BLaER1 treated with 17β-estradiol and CSF1 and Interleukin-3, amounts not matched to agents 10 nM and 100 nM (cell line): ENCODE results near the gene KRTAP5-2.

Experiments used
- H3K27ac ChIP-seq, 11 experiments: shearing (Covaris generic); formaldehyde crosslinking; 2 replicates each; pipeline ENCODE4 v1.8.1; 2022
- H3K27me3 ChIP-seq, 11 experiments: shearing (Covaris generic); formaldehyde crosslinking; 2 replicates each; pipeline ENCODE4 v1.8.1; 2022
- H3K36me3 ChIP-seq, 11 experiments: shearing (Covaris generic); formaldehyde crosslinking; 2 replicates each; pipeline ENCODE4 v1.8.1; 2022
- H3K4me1 ChIP-seq, 10 experiments: shearing (Covaris generic); formaldehyde crosslinking; 2 replicates each; pipeline ENCODE4 v1.8.1; 2022
- H3K4me2 ChIP-seq, 11 experiments: shearing (Covaris generic); formaldehyde crosslinking; 2 replicates each; pipeline ENCODE4 v1.8.1; 2022
- H3K4me3 ChIP-seq, 10 experiments: shearing (Covaris generic); formaldehyde crosslinking; 2 replicates each; pipeline ENCODE4 v1.8.1; 2022
- H3K9ac ChIP-seq, 11 experiments: shearing (Covaris generic); formaldehyde crosslinking; 2 replicates each; pipeline ENCODE4 v1.8.1; 2022
- H3K9me3 ChIP-seq, 11 experiments: shearing (Covaris generic); formaldehyde crosslinking; replicated peaks in 1 of 11; 2 replicates each; pipeline ENCODE4 v1.8.1; 2022
- H4K20me1 ChIP-seq, 11 experiments: shearing (Covaris generic); formaldehyde crosslinking; 2 replicates each; pipeline ENCODE4 v1.8.1; 2022
- Cebpa-rat ChIP-seq, 11 experiments: shearing (Covaris generic); IDR thresholded peaks; 2 replicates each; pipeline ENCODE4 v1.8.1; 2022

KRTAP5-2 gene

GRCh38 chr11:1631066-1631568 lies 33.0 kb upstream of the KRTAP5-2 start:
- Histone ChIP-seq H3K27me3 (peaks cover 0 to 11% (median 0%) of the 10 kb centered on the region in 11 experiments; a peak in 3 of 22 replicates), H3K4me1 (peaks cover 0 to 16% (median 4%) of the 10 kb centered on the region in 10 experiments; a peak in 9 of 20 replicates), H3K9me3 (no peaks in the 10 kb centered on the region), H3K4me3 (no peak overlapping the region), H3K9ac (no peak overlapping the region), H3K4me2 (no peak overlapping the region), H3K27ac (no peak overlapping the region), H3K36me3 (no peaks in the 10 kb centered on the region), H4K20me1 (no peaks in the 10 kb centered on the region)
- no peak for TF ChIP-seq Cebpa-rat (IDR thresholded peaks at IDR 0.05)

GRCh38 chr11:1630271-1630670 lies 32.2 kb upstream of the KRTAP5-2 start:
- H3K27me3 ChIP-seq: peaks cover 0 to 11% (median 0%) of the 10 kb centered on the region in 11 experiments; a peak in 3 of 22 replicates
- H3K27ac ChIP-seq: no peak overlapping the region
- H3K4me3 ChIP-seq: no peak overlapping the region
- H3K4me2 ChIP-seq: no peak overlapping the region
- TF ChIP-seq Cebpa-rat (IDR thresholded peaks at IDR 0.05): no peak
- H3K9me3 ChIP-seq: no peaks in the 10 kb centered on the region
- H3K9ac ChIP-seq: no peak overlapping the region
- H4K20me1 ChIP-seq: no peaks in the 10 kb centered on the region
- no peaks in the 10 kb centered on the region for H3K36me3 ChIP-seq
- peaks cover 0 to 16% (median 4%) of the 10 kb centered on the region in 10 experiments; a peak in 9 of 20 replicates for H3K4me1 ChIP-seq

GRCh38 chr11:1629326-1630185 lies 31.5 kb upstream of the KRTAP5-2 start, which contains the start of gene KRTAP5-5:
Gene KRTAP5-5, plus strand, starts transcription at chr11:1629775. Its CDS starts 66 bp downstream, at chr11:1629841.
- no peak within 1 kb of the TSS for H3K9ac ChIP-seq
- H3K36me3 ChIP-seq: no peaks in the 10 kb centered on the region
- peaks cover 0 to 11% (median 0%) of the 10 kb centered on the region in 11 experiments; a peak in 3 of 22 replicates for H3K27me3 ChIP-seq
- no peak for TF ChIP-seq Cebpa-rat (IDR thresholded peaks at IDR 0.05)
- no peaks in the 10 kb centered on the region; a peak in 1 of 22 replicates for H4K20me1 ChIP-seq
- H3K27ac ChIP-seq: no peak within 1 kb of the TSS
- H3K4me1 ChIP-seq: peaks cover 0 to 16% (median 4%) of the 10 kb centered on the region in 10 experiments; a peak in 9 of 20 replicates
- H3K4me2 ChIP-seq: peak within 1 kb of the TSS in 5 of 11 experiments; percentile 0 to 36 (median 9); a peak in 4 of 22 replicates
- H3K9me3 ChIP-seq: no peaks in the 10 kb centered on the region
- no peak within 1 kb of the TSS for H3K4me3 ChIP-seq

GRCh38 chr11:1628506-1629325 lies 30.6 kb upstream of the KRTAP5-2 start:
- no peak overlapping the region for H3K9ac ChIP-seq
- peaks cover 0 to 16% (median 4%) of the 10 kb centered on the region in 10 experiments; a peak in 9 of 20 replicates for H3K4me1 ChIP-seq
- no peak for TF ChIP-seq Cebpa-rat (IDR thresholded peaks at IDR 0.05)
- no peak overlapping the region for H3K27ac ChIP-seq
- H3K4me3 ChIP-seq: no peak overlapping the region
- peaks cover 0 to 11% (median 0%) of the 10 kb centered on the region in 11 experiments; a peak in 3 of 22 replicates for H3K27me3 ChIP-seq
- no peaks in the 10 kb centered on the region for H3K9me3 ChIP-seq
- no peaks in the 10 kb centered on the region for H3K36me3 ChIP-seq
- no peaks in the 10 kb centered on the region; a peak in 1 of 22 replicates for H4K20me1 ChIP-seq
- H3K4me2 ChIP-seq: peak overlapping the region in 5 of 11 experiments; percentile 0 to 36 (median 9); a peak in 4 of 22 replicates

GRCh38 chr11:1625541-1625940 lies 27.4 kb upstream of the KRTAP5-2 start:
- no peaks in the 10 kb centered on the region; a peak in 1 of 22 replicates for H4K20me1 ChIP-seq
- no peak overlapping the region for H3K4me3 ChIP-seq
- TF ChIP-seq Cebpa-rat (IDR thresholded peaks at IDR 0.05): no peak
- no peak overlapping the region for H3K4me2 ChIP-seq
- no peak overlapping the region for H3K9ac ChIP-seq
- no peak overlapping the region for H3K27ac ChIP-seq
- H3K27me3 ChIP-seq: peaks cover 0 to 4% (median 0%) of the 10 kb centered on the region in 11 experiments; a peak in 3 of 22 replicates
- H3K9me3 ChIP-seq: no peaks in the 10 kb centered on the region
- H3K4me1 ChIP-seq: peaks cover 0 to 9% (median 1%) of the 10 kb centered on the region in 10 experiments; a peak in 5 of 20 replicates
- H3K36me3 ChIP-seq: no peaks in the 10 kb centered on the region

- peaks cover 2 to 13% (median 4%) of the 10 kb centered on the region in 10 experiments; a peak in 17 of 20 replicates for H3K4me1 ChIP-seq
- H3K36me3 ChIP-seq: no peaks in the 10 kb centered on the region
- no peak overlapping the region for H3K4me3 ChIP-seq
- H3K9me3 ChIP-seq: no peaks in the 10 kb centered on the region
- no peak for TF ChIP-seq Cebpa-rat (IDR thresholded peaks at IDR 0.05)
- H3K27ac ChIP-seq: no peak overlapping the region
- peaks cover 0 to 3% (median 0%) of the 10 kb centered on the region in 11 experiments; a peak in 1 of 22 replicates for H3K27me3 ChIP-seq
- H3K9ac ChIP-seq: no peak overlapping the region
- H3K4me2 ChIP-seq: no peak overlapping the region
- no peaks in the 10 kb centered on the region; a peak in 1 of 22 replicates for H4K20me1 ChIP-seq
Observed at GRCh38 chr11:1624621-1625020, 26.5 kb upstream of the KRTAP5-2 start.

- H3K27me3 ChIP-seq: peaks cover 0 to 3% (median 0%) of the 10 kb centered on the region in 11 experiments; a peak in 1 of 22 replicates
- no peak overlapping the region for H3K4me3 ChIP-seq
- no peak overlapping the region for H3K9ac ChIP-seq
- H3K4me1 ChIP-seq: peaks cover 8 to 12% (median 9%) of the 10 kb centered on the region in 10 experiments; a peak in 19 of 20 replicates
- H3K9me3 ChIP-seq: 0 out of 22 replicates have a peak, but pooled peaks cover 0 to under 1% (median 0%) of the 10 kb centered on the region in 11 experiments
- H3K27ac ChIP-seq: no peak overlapping the region
- H4K20me1 ChIP-seq: no peaks in the 10 kb centered on the region; a peak in 1 of 22 replicates
- TF ChIP-seq Cebpa-rat (IDR thresholded peaks at IDR 0.05): no peak
- H3K36me3 ChIP-seq: no peaks in the 10 kb centered on the region
- H3K4me2 ChIP-seq: no peak overlapping the region
Observed at GRCh38 chr11:1623716-1624115, 25.6 kb upstream of the KRTAP5-2 start.

GRCh38 chr11:1622086-1622485 lies 24.0 kb upstream of the KRTAP5-2 start, which contains the start of gene KRTAP5-4:
Gene KRTAP5-4, minus strand, starts transcription at chr11:1622138. Its CDS starts 45 bp downstream, at chr11:1622093.
- H3K27ac ChIP-seq: no peak within 1 kb of the TSS
- no peak within 1 kb of the TSS for H3K9ac ChIP-seq
- H3K4me3 ChIP-seq: no peak within 1 kb of the TSS
- H3K4me1 ChIP-seq: peaks cover 8 to 10% (median 9%) of the 10 kb centered on the region in 10 experiments; a peak in 19 of 20 replicates
- H3K9me3 ChIP-seq: peaks cover 0 to 17% (median 10%) of the 10 kb centered on the region in 11 experiments; a peak in 12 of 22 replicates
- TF ChIP-seq Cebpa-rat (IDR thresholded peaks at IDR 0.05): no peak
- H3K27me3 ChIP-seq: no peaks in the 10 kb centered on the region
- H4K20me1 ChIP-seq: no peaks in the 10 kb centered on the region; a peak in 1 of 22 replicates
- H3K4me2 ChIP-seq: no peak within 1 kb of the TSS
- H3K36me3 ChIP-seq: no peaks in the 10 kb centered on the region
